K562 (cell line): ENCODE data around the gene LZTR1. TPM values are rescaled to one million over a fixed set of nuclear protein-coding genes. Genes with fewer than 3 reads are reported as not detected.

Source experiments
- ATAC-seq: fragments of 200-7000 bp; cut with Tn5 transposase; 3 replicates; pipeline ENCODE4 v1.9.1; 2020; ENCODE audit warnings: moderate library complexity
- BruUV-seq: library from RNA; stranded (reverse); fragments of 400-500 nt; replicated peaks from 2 replicates; lab custom pipeline; 2021; lab: Mats Ljungman, UMichigan
- CTCF ChIA-PET: fragments of 300-600 bp; formaldehyde crosslinking; extraction: SDS; loops from one replicate; lab custom pipeline; 2021; ENCODE audit warnings: low intra/inter-chr PET ratio; lab: Yijun Ruan, JAX
- POLR2A ChIA-PET: fragments of 300-600, 350-650 bp; sonication (Branson Sonifier 250); formaldehyde crosslinking; extraction: SDS; loops from one replicate; lab custom pipeline; 2021; ENCODE audit warnings: antibody characterized with exemption, inconsistent platforms; lab: Yijun Ruan, JAX
- DNase-seq, 4 experiments: peaks; one replicate each; pipeline versions ENCODE4 v3.0.0 to v3.0.0-alpha.2; 2011 to 2018; ENCODE audit warnings: low spot score in 3 of 4, mixed read lengths in 3 of 4; ENCODE audit errors: extremely low read depth in 1 of 4
- FAIRE-seq: peaks from 2 replicates; lab custom pipeline; 2011; peaks lifted over from hg19 to GRCh38; lab: Jason Lieb, UNC
- H2AFZ ChIP-seq: 2 replicates; pipeline ENCODE4 v1.6.0; 2011; ENCODE audit warnings: low read depth, low read length, control low read depth, inconsistent platforms
- H3K27ac ChIP-seq: fragments of 200-600 bp; 3 replicates; pipeline ENCODE4 v1.8.0; 2011; ENCODE audit warnings: low read depth, mild to moderate bottlenecking, control low read depth, inconsistent platforms, low read length, moderate library complexity, mixed read lengths; ENCODE audit errors: extremely low read depth
- H3K27me3 ChIP-seq, 2 experiments: fragments of 300-600 bp in 1 of 2; 2 replicates in 1 of 2; 3 replicates in 1 of 2; pipeline versions ENCODE4 v1.6.0 to v1.8.0; 2011; ENCODE audit warnings: inconsistent platforms in 2 of 2, low read length in 2 of 2, mild to moderate bottlenecking in 1 of 2, mixed read lengths in 1 of 2, moderate library complexity in 1 of 2; ENCODE audit not compliant: control insufficient read depth in 2 of 2, insufficient read depth in 2 of 2
- H3K36me3 ChIP-seq: fragments of 300-600 bp; 3 replicates; pipeline ENCODE4 v1.8.0; 2011; ENCODE audit warnings: mild to moderate bottlenecking, low read length, inconsistent platforms; ENCODE audit not compliant: control insufficient read depth, insufficient read depth
- H3K4me1 ChIP-seq, 2 experiments: fragments of 200-600 bp in 1 of 2; replicated peaks in 1 of 2; 2 replicates in 1 of 2; 3 replicates in 1 of 2; pipeline versions ENCODE4 v1.5.1 to v1.8.0; 2011; ENCODE audit warnings: inconsistent platforms in 2 of 2, low read length in 2 of 2, mild to moderate bottlenecking in 1 of 2, mixed read lengths in 1 of 2, moderate library complexity in 1 of 2; ENCODE audit not compliant: control insufficient read depth in 2 of 2, insufficient read depth in 2 of 2
- H3K4me2 ChIP-seq: 2 replicates; pipeline ENCODE4 v1.6.1; 2011; ENCODE audit warnings: low read length, control low read depth, inconsistent platforms, mixed read lengths; ENCODE audit not compliant: insufficient read depth
- H3K4me3 ChIP-seq: fragments of 200-600 bp; sonication (generic), shearing (Covaris generic); 2 replicates; pipeline ENCODE4 v1.5.1; 2016; ENCODE audit warnings: control low read depth, inconsistent platforms
- H3K79me2 ChIP-seq: fragments of 200-600 bp; 3 replicates; pipeline ENCODE4 v1.8.0; 2011; ENCODE audit warnings: low read length, inconsistent platforms; ENCODE audit not compliant: control insufficient read depth, insufficient read depth
- H3K9ac ChIP-seq, 2 experiments: 2 replicates each; pipeline versions ENCODE4 v1.6.0 to v1.6.1; 2011; ENCODE audit warnings: low read depth in 2 of 2, low read length in 2 of 2, control low read depth in 1 of 2, inconsistent platforms in 1 of 2, mild to moderate bottlenecking in 1 of 2, mixed read lengths in 1 of 2; ENCODE audit not compliant: insufficient read depth in 1 of 2
- H3K9me1 ChIP-seq: one replicate; pipeline ENCODE4 v1.6.0; 2011; ENCODE audit warnings: inconsistent platforms, mild to moderate bottlenecking, low read length, moderate library complexity; ENCODE audit not compliant: control insufficient read depth, insufficient read depth
- H3K9me3 ChIP-seq: replicated peaks from 2 replicates; pipeline ENCODE4 v1.5.1; 2011; ENCODE audit warnings: low read depth, low read length, inconsistent platforms; ENCODE audit not compliant: control insufficient read depth, insufficient read depth
- H4K20me1 ChIP-seq: replicated peaks from 2 replicates; pipeline ENCODE4 v1.6.1; 2011; ENCODE audit warnings: low read length, inconsistent platforms, mixed read lengths; ENCODE audit not compliant: control insufficient read depth, insufficient read depth
- BHLHE40 ChIP-seq: IDR thresholded peaks from 2 replicates; pipeline ENCODE4 v1.6.1; 2011; ENCODE audit warnings: low read length, improper control_type of control experiment
- FOXA3 ChIP-seq, 2 experiments: fragments of 450-650 bp in 1 of 2; sonication (generic) in 1 of 2; formaldehyde crosslinking; IDR thresholded peaks in 1 of 2; conservative IDR thresholded peaks in 1 of 2; 2 replicates each; pipeline versions ENCODE4 v1.4.0 to v1.8.0; 2020 to 2022; ENCODE audit warnings: mild to moderate bottlenecking in 2 of 2, missing genetic modification reagents in 1 of 2
- FOXK1 ChIP-seq: sonication (generic); formaldehyde crosslinking; IDR thresholded peaks from 2 replicates; pipeline ENCODE4 v1.8.0; 2022; ENCODE audit warnings: missing genetic modification reagents, mild to moderate bottlenecking, borderline replicate concordance
- NCOA1 ChIP-seq: fragments of 450-650 bp; IDR thresholded peaks from 2 replicates; pipeline ENCODE4 v1.6.1; 2016; ENCODE audit warnings: low read depth
- OTX1 ChIP-seq: fragments of 450-650 bp; formaldehyde crosslinking; IDR thresholded peaks from 2 replicates; pipeline ENCODE4 v1.4.0; 2022; ENCODE audit warnings: mild to moderate bottlenecking
- POLR2G ChIP-seq: fragments of 200-400 bp; formaldehyde crosslinking; IDR thresholded peaks from 2 replicates; pipeline ENCODE4 v1.6.1; 2017; ENCODE audit warnings: low read depth, mild to moderate bottlenecking, antibody characterized with exemption, low read length, moderate library complexity
- TARDBP ChIP-seq: fragments of 450-650 bp; IDR thresholded peaks from 2 replicates; pipeline ENCODE4 v1.6.1; 2016
- THAP12 ChIP-seq: fragments of 250-450 bp; sonication (Bioruptor Pico); IDR thresholded peaks from 2 replicates; pipeline ENCODE4 v1.9.0; 2021; ENCODE audit warnings: mild to moderate bottlenecking, inconsistent platforms
- THAP7 ChIP-seq: fragments of 250-450 bp; sonication (Bioruptor Pico); IDR thresholded peaks from 2 replicates; pipeline ENCODE4 v1.5.0; 2021
- WHSC1 ChIP-seq: IDR thresholded peaks from one replicate; pipeline ENCODE4 v1.6.1; 2012; ENCODE audit warnings: low read length, control low read depth, inconsistent platforms
- ZNF445 ChIP-seq: fragments of 250-450 bp; sonication (Bioruptor Pico); IDR thresholded peaks from 2 replicates; pipeline ENCODE4 v1.4.0; 2020; ENCODE audit warnings: low read depth, mild to moderate bottlenecking, moderate library complexity
- ZNF830 ChIP-seq: fragments of 250-450 bp; sonication (Bioruptor Pico); IDR thresholded peaks from 2 replicates; pipeline ENCODE4 v1.5.0; 2021; ENCODE audit warnings: mild to moderate bottlenecking
- WGBS: fragments of 100-300 bp; shearing (Covaris generic); methylation state at CpG from one replicate; pipeline ENCODE4 v1.1.6; 2016; ENCODE audit warnings: low coverage, mixed read lengths; ENCODE audit not compliant: insufficient coverage; ENCODE audit errors: missing lambda C conversion rate; 5-methylcytosine and 5-hydroxymethylcytosine counted together
- in situ Hi-C: fragments of 300-500 bp; cut with MboI; formaldehyde crosslinking; loops from 4 replicates; pipeline ENCODE4 v1.15.0; 2018; ENCODE audit warnings: inconsistent platforms, mixed read lengths
- intact Hi-C: fragments of 100-400 bp; cut with micrococcal nuclease; formaldehyde crosslinking; loops from 2 replicates; pipeline ENCODE4 v1.14.2; 2022
- polyA plus RNA-seq, 8 experiments: library from polyadenylated mRNA; depleted of rRNA in 4 of 8; stranded (reverse) in 5 of 8; unstranded in 3 of 8; fragments of >200 nt; fragmentation: Nextera tagmentation in 2 of 8; fragmentation: Illumina TruSeq in 1 of 8; extraction: Ambion mirVana in 2 of 8; extraction: Trizol in 1 of 8; gene quantifications; 2 replicates each; pipeline versions ENCODE4 v1.2.1 to v1.2.3, GENCODE V29; 2011 to 2014; ENCODE audit warnings: inconsistent platforms in 1 of 8, missing spikeins in 1 of 8
- total RNA-seq, 7 experiments: library from RNA; depleted of rRNA in 6 of 7; stranded (reverse); fragments of >200 nt in 6 of 7; fragmentation: Illumina TruSeq in 2 of 7; extraction: Trizol in 2 of 7; gene quantifications; 2 replicates each; pipeline versions ENCODE4 v1.2.1 to v1.2.3, GENCODE V29; 2011 to 2021; ENCODE audit warnings: low replicate concordance in 1 of 7
- TF ChIP-seq, protein P1 (sequence below): fragments of 250-450 bp; sonication (Bioruptor Pico); IDR thresholded peaks from 2 replicates; pipeline ENCODE4 v1.4.0; 2020; ENCODE audit warnings: mild to moderate bottlenecking, moderate library complexity, borderline replicate concordance
- TF ChIP-seq, protein P2 (sequence below): fragments of 450-650 bp; formaldehyde crosslinking; IDR thresholded peaks from 2 replicates; pipeline ENCODE4 v1.4.0; 2022; ENCODE audit warnings: missing genetic modification characterization

LZTR1 gene
- total and polyA plus RNA-seq, 9 of the 15 experiments (the other 6 are each of a cell fraction or from before 2014, with no cell fraction given) = 2.2 to 135 (median 63.0) TPM

DNA sequence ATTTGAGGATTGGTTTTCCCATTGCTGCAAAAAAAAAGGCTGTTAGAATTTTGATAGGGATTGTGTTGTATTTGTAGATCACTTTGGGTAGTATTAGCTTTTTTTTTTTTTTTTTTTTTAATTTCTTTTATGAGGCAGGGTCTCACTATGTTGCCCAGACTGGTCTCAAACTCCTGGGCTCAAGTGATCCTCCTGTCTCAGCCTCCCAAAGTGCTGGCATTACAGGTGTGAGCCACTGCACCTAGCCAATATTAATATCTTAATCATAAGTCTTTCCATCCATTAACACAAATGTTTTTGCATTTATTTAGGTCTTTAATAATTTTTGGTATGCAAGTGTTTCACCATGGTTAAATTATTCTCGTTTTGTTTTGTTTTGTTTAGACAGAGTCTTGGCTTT, 38.1 kb upstream of the LZTR1 start (continued):
- TF ChIP-seq THAP7 (CRISPR knock-in tag) (no peak), NCOA1 (no peak), TARDBP (no peak), FOXK1 (0 out of 2 replicates have a peak, but pooled peaks have one; percentile 25), ZNF445 (CRISPR knock-in tag) (no peak)

DNA sequence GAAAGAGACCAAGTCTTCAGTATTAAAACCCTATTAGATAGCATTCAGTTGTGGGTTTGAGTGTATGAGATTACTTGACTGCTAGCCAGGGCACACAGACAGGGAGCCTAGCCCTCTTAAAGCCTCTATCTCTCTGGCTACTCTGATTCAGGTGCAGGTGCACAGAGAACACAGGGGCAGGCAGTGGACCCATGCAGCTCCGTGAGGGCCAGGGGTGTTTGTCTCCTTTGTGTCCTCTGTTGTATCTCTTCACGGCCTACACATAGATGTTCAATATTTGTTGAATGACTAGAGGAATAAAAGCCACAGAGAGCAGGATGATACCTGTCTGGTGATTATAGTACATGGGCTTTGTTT, 36.5 kb upstream of the LZTR1 start:
- 93% methylated on average over 2 of the region's 2 CpGs for WGBS
- H3K27ac ChIP-seq = no peak overlapping the region
- BruUV-seq = no TSS peak
- ChIA-PET POLR2A (interaction anchor here (64.4 kb wide), 1 partner anchor 28 kb away, joined by 1556 read pairs; the partner anchor contains the start of gene CRKL), CTCF (no interaction called here)
- H3K4me2 ChIP-seq = no peak overlapping the region
- no peak overlapping the region for H3K4me3 ChIP-seq
- H3K9ac ChIP-seq = no peak overlapping the region
- no peak overlapping the region for H2AFZ ChIP-seq
- H3K27me3 ChIP-seq = no peaks in the 10 kb centered on the region
- ATAC-seq = peak; percentile 4; the same call in 1 of the 3 replicates
- H3K79me2 ChIP-seq = peaks cover 99% of the 10 kb centered on the region
- H3K36me3 ChIP-seq = peaks cover 90% of the 10 kb centered on the region
- in situ Hi-C loops = no loop called here
- peaks cover 35% of the 10 kb centered on the region for H3K9me1 ChIP-seq
- H3K9me3 ChIP-seq = no peaks in the 10 kb centered on the region
- DNase-seq = no peak
- no peak for FAIRE-seq
- intact Hi-C loops = no loop called here
- H3K4me1 ChIP-seq = peaks cover 13 to 15% of the 10 kb centered on the region in 2 experiments; a peak in 4 of 5 replicates
- H4K20me1 ChIP-seq = peaks cover 94% of the 10 kb centered on the region
- 0 out of 2 replicates have a peak, but pooled peaks have one; percentile 3 for TF ChIP-seq POLR2G
- peak; percentile 28; the same call in 1 of the 2 replicates for TF ChIP-seq THAP12 (CRISPR knock-in tag)
- peak; percentile 41 for TF ChIP-seq WHSC1
- TF ChIP-seq ZNF830 (CRISPR knock-in tag) = 0 out of 2 replicates have a peak, but pooled peaks have one; percentile 70
- peak; percentile 24; the same call in 1 of the 2 replicates for TF ChIP-seq BHLHE40
- TF ChIP-seq, protein P1, sequence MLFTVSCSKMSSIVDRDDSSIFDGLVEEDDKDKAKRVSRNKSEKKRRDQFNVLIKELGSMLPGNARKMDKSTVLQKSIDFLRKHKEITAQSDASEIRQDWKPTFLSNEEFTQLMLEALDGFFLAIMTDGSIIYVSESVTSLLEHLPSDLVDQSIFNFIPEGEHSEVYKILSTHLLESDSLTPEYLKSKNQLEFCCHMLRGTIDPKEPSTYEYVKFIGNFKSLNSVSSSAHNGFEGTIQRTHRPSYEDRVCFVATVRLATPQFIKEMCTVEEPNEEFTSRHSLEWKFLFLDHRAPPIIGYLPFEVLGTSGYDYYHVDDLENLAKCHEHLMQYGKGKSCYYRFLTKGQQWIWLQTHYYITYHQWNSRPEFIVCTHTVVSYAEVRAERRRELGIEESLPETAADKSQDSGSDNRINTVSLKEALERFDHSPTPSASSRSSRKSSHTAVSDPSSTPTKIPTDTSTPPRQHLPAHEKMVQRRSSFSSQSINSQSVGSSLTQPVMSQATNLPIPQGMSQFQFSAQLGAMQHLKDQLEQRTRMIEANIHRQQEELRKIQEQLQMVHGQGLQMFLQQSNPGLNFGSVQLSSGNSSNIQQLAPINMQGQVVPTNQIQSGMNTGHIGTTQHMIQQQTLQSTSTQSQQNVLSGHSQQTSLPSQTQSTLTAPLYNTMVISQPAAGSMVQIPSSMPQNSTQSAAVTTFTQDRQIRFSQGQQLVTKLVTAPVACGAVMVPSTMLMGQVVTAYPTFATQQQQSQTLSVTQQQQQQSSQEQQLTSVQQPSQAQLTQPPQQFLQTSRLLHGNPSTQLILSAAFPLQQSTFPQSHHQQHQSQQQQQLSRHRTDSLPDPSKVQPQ (CRISPR knock-in tag) = no peak
- TF ChIP-seq FOXA3 (CRISPR knock-in tag; conservative IDR thresholded peaks at IDR 0.05 in 1 of 2, IDR thresholded peaks at IDR 0.05 in 1 of 2) = no peak
- 0 out of 2 replicates have a peak, but pooled peaks have one; percentile 65 for TF ChIP-seq OTX1 (CRISPR knock-in tag)
- TF ChIP-seq, protein P2, sequence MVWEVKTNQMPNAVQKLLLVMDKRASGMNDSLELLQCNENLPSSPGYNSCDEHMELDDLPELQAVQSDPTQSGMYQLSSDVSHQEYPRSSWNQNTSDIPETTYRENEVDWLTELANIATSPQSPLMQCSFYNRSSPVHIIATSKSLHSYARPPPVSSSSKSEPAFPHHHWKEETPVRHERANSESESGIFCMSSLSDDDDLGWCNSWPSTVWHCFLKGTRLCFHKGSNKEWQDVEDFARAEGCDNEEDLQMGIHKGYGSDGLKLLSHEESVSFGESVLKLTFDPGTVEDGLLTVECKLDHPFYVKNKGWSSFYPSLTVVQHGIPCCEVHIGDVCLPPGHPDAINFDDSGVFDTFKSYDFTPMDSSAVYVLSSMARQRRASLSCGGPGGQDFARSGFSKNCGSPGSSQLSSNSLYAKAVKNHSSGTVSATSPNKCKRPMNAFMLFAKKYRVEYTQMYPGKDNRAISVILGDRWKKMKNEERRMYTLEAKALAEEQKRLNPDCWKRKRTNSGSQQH (CRISPR knock-in tag) = no peak
